GM21367 (cell line): ENCODE measurements around the gene MYBL2.
A peak's percentile ranks its signal among the peaks of the same experiment; 100 is the strongest.
"Not testable (repeated sequence)": the region's sequence is repeated elsewhere in the genome, so short reads cannot be mapped to it uniquely, and the experiment has no call there.

ENCODE experiments used
- ATAC-seq: cut with Tn5 transposase; IDR thresholded peaks from one replicate; pipeline ENCODE4 v1.9.1; 2021; ENCODE audit not compliant: unreplicated experiment

Gene MYBL2

GRCh38 chr20:43749734-43750294, 82.9 kb downstream of the MYBL2 start:
- no peak for ATAC-seq

GRCh38 chr20:43750774-43751166, 83.9 kb downstream of the MYBL2 start:
- ATAC-seq = no peak

GRCh38 chr20:43751167-43752050, 84.5 kb downstream of the MYBL2 start:
- ATAC-seq = peak; percentile 59

GRCh38 chr20:43752051-43752360, 85.1 kb downstream of the MYBL2 start:
- no peak for ATAC-seq

- peak; percentile 53 for ATAC-seq
Observed at GRCh38 chr20:43752561-43753301, 85.8 kb downstream of the MYBL2 start.

GRCh38 chr20:43755390-43755789, 88.5 kb downstream of the MYBL2 start:
- no peak for ATAC-seq

GRCh38 chr20:43755851-43756250, 88.9 kb downstream of the MYBL2 start:
- no peak for ATAC-seq

- not testable (repeated sequence) for ATAC-seq
Observed at GRCh38 chr20:43757888-43758287, 91.0 kb downstream of the MYBL2 start.

- no peak for ATAC-seq
Observed at GRCh38 chr20:43761386-43762340, 94.7 kb downstream of the MYBL2 start.

- ATAC-seq = no peak
Observed at GRCh38 chr20:43762911-43763310, 96.0 kb downstream of the MYBL2 start.

GRCh38 chr20:43765916-43766315, 99.0 kb downstream of the MYBL2 start:
- no peak for ATAC-seq
